Activated CD8-positive, alpha-beta memory T cell treated with anti-CD3 and anti-CD28 coated beads for 4 hours (primary cell): ENCODE data around the gene ADAMTSL3.
"Not testable (repeated sequence)": the region's sequence is repeated elsewhere in the genome, so short reads cannot be mapped to it uniquely, and the experiment has no call there.

Source experiments
- DNase-seq, 2 donors: peaks; one replicate each; pipeline ENCODE4 v3.0.0-alpha.2; 2020; ENCODE audit warnings: low read depth in 2 of 2

ADAMTSL3 gene

GRCh38 chr15:84082739-84083138 lies 428.8 kb downstream of the ADAMTSL3 start:
- DNase-seq, result no peak

- not testable (repeated sequence) for DNase-seq
These were observed 432.1 kb downstream of the ADAMTSL3 start for GRCh38 chr15:84086071-84086470.
